ENCODE data around the gene SLC37A1. TPM values are rescaled to one million over a fixed set of nuclear protein-coding genes. Genes with fewer than 3 reads are reported as not detected.
"Not testable (repeated sequence)": the region's sequence is repeated elsewhere in the genome, so short reads cannot be mapped to it uniquely, and the experiment has no call there.

SLC37A1 gene
- total and polyA plus RNA-seq, 5 donors from 2014 or later = 2.8 to 18.8 (median 3.6) TPM

DNA sequence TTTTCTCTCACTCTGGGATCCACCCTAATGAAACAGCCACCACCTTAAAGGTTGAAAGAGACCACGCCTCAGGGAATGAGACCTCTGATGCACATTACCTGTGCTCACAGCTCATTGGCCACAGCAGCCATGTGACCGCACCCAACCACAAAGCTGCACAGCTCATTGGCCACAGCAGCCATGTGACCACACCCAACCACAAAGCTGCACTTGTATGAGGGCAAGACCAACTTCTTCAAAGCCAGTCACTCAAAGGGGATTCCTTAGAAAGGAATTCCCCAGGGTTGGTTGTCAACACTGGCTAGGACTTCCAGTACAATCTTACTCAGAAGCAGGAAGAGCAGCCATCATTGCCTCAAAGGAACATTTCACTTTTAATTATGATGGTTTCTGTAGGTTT lies 96.2 kb downstream of the SLC37A1 start:
- Histone ChIP-seq H3K27ac (ENCODE audit: insufficient read depth, low read length, poor library complexity, severe bottlenecking) (no peak overlapping the region), H3K27me3 (ENCODE audit: control insufficient read depth, insufficient read depth, low read length) (no peaks in the 10 kb centered on the region), H3K36me3 (ENCODE audit: control insufficient read depth, insufficient read depth, low read length) (no peaks in the 10 kb centered on the region), H3K9me3 (ENCODE audit: control insufficient read depth in 2 of 2, low read length in 2 of 2) (peaks cover 9% of the 10 kb centered on the region in 2 experiments), H3K4me3 (ENCODE audit: low read depth, low read length) (no peak overlapping the region), H3K4me1 (ENCODE audit: control insufficient read depth, insufficient read depth, low read length, poor library complexity, severe bottlenecking) (peaks cover 6% of the 10 kb centered on the region)
- no peaks in the 10 kb centered on the region for H3K36me3 Mint-ChIP-seq
- H3K9me3 Mint-ChIP-seq = peaks cover 0 to 18% (median 4%) of the 10 kb centered on the region in 7 donors
- no peak overlapping the region for H3K27ac Mint-ChIP-seq
- no peak overlapping the region for H3K4me3 Mint-ChIP-seq
- peak in 2 of 3 donors; percentile 23 to 26 for DNase-seq
- ATAC-seq (ENCODE audit: low read depth in 2 of 2) = peak; percentile 28 to 65
- peaks cover 0 to 3% (median under 1%) of the 10 kb centered on the region in 4 donors for H3K4me1 Mint-ChIP-seq
- H3K27me3 Mint-ChIP-seq = peaks cover 13% of the 10 kb centered on the region

DNA sequence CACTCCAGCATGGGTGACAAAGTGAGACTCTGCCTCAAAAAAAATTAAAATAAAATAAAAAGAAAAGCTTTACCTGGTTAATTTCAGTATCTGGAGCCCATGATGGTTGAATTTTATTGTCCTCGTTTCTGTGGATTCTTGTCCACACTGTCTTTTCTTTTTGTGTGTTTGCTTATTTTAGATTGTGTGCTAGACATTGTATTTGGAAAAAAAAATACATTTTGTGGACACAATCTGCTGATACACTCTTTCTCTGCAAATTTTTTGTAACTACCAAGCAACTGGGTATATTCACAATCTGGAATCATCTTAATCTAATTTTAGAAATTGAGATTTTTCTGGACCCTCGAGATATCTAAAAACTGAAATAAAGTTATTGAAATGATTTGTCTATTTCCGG lies 98.2 kb downstream of the SLC37A1 start:
- H3K4me3 ChIP-seq (ENCODE audit: low read depth, low read length) = no peak overlapping the region
- peaks cover 0 to 2% of the 10 kb centered on the region in 2 experiments for H3K9me3 ChIP-seq (ENCODE audit: control insufficient read depth in 2 of 2, low read length in 2 of 2)
- ATAC-seq (ENCODE audit: low read depth in 2 of 2) (no peak), DNase-seq (no peak)
- no peaks in the 10 kb centered on the region for H3K36me3 ChIP-seq (ENCODE audit: control insufficient read depth, insufficient read depth, low read length)
- Mint-ChIP-seq H3K36me3 (no peaks in the 10 kb centered on the region), H3K4me1 (peaks cover 0 to 3% (median 2%) of the 10 kb centered on the region in 4 donors), H3K27me3 (peaks cover 13% of the 10 kb centered on the region), H3K27ac (no peak overlapping the region), H3K9me3 (peaks cover 0 to 13% (median 2%) of the 10 kb centered on the region in 7 donors), H3K4me3 (no peak overlapping the region)
- H3K4me1 ChIP-seq (ENCODE audit: control insufficient read depth, insufficient read depth, low read length, poor library complexity, severe bottlenecking) = peaks cover 15% of the 10 kb centered on the region
- H3K27ac ChIP-seq (ENCODE audit: insufficient read depth, low read length, poor library complexity, severe bottlenecking) = no peak overlapping the region
- H3K27me3 ChIP-seq (ENCODE audit: control insufficient read depth, insufficient read depth, low read length) = no peaks in the 10 kb centered on the region

DNA sequence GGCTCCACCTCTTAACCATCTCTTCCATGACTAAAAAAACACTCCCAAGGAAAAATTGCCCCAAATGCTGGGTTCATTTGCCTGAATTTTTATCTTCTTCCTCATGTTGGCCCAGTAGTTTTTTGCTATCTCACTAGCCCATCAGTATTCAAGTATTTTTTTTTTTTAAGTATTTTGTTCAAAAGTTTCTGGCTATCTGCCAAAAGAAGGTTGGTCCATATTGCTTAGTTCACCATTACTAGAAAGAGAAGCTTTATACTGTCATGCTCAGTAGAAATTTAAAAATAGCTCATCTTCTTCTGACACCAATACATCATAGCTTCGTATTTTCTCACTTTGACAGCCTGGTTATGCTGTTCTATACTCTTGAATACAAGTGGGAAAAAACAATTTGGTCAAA lies 98.7 kb downstream of the SLC37A1 start:
- no peak for ATAC-seq (ENCODE audit: low read depth in 2 of 2)
- H3K27ac Mint-ChIP-seq = peak overlapping the region in 1 of 3 donors; percentile 20
- H3K4me1 Mint-ChIP-seq = peaks cover 0 to 4% (median 2%) of the 10 kb centered on the region in 4 donors
- Histone ChIP-seq H3K4me3 (ENCODE audit: low read depth, low read length) (no peak overlapping the region), H3K27ac (ENCODE audit: insufficient read depth, low read length, poor library complexity, severe bottlenecking) (no peak overlapping the region), H3K9me3 (ENCODE audit: control insufficient read depth in 2 of 2, low read length in 2 of 2) (peaks cover 0 to 2% of the 10 kb centered on the region in 2 experiments), H3K27me3 (ENCODE audit: control insufficient read depth, insufficient read depth, low read length) (no peaks in the 10 kb centered on the region), H3K36me3 (ENCODE audit: control insufficient read depth, insufficient read depth, low read length) (no peaks in the 10 kb centered on the region), H3K4me1 (ENCODE audit: control insufficient read depth, insufficient read depth, low read length, poor library complexity, severe bottlenecking) (peaks cover 20% of the 10 kb centered on the region)
- H3K36me3 Mint-ChIP-seq = no peaks in the 10 kb centered on the region
- peaks cover 0 to 13% (median 2%) of the 10 kb centered on the region in 7 donors for H3K9me3 Mint-ChIP-seq
- H3K4me3 Mint-ChIP-seq = no peak overlapping the region
- no peak for DNase-seq
- H3K27me3 Mint-ChIP-seq = peaks cover 10% of the 10 kb centered on the region

DNA sequence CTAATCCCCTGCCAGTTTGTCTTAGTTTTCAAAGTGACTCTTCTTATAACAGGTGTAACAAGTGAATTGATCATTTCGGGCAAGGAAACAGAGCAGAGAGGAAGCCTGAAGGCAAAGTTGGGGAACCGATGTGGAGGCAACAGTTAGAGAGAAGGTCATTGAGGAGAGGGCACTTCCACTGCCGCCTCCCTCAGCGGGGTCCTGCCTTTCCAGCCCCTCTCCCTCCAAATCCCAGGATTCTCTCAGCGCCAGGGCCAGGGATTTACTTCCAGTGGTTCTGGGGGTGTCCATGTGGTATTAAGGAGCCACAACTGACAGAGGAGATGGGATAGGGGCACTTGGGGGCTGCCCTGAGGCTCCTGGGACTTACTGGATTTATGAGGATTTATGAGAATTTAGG lies 100.1 kb downstream of the SLC37A1 start:
- Mint-ChIP-seq H3K27ac (no peak overlapping the region), H3K36me3 (no peaks in the 10 kb centered on the region), H3K4me3 (peak overlapping the region in 2 of 4 donors; percentile 1 to 4)

DNA sequence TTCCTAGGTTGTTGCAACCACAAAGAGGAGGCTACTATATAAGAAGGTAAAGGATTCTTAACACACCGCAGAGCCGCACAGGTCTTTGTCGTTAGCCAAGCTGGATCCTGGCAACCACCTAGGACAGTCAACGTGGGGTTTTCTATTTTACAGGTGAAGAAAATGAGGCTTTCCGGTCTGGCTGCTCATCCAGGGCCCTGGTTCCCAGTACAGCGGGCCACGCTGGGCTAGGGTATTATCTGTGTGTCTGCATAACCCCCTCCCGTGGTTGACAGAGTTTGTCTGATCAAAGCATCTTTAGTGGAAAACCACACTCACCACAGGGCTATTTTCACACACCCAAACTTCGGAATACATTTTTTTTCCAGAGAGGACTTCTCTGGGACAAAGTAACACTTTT lies 100.7 kb downstream of the SLC37A1 start:
- Histone ChIP-seq H3K4me1 (ENCODE audit: control insufficient read depth, insufficient read depth, low read length, poor library complexity, severe bottlenecking) (peaks cover 20% of the 10 kb centered on the region), H3K9me3 (ENCODE audit: control insufficient read depth in 2 of 2, low read length in 2 of 2) (peaks cover 0 to 2% of the 10 kb centered on the region in 2 experiments), H3K36me3 (ENCODE audit: control insufficient read depth, insufficient read depth, low read length) (no peaks in the 10 kb centered on the region), H3K27me3 (ENCODE audit: control insufficient read depth, insufficient read depth, low read length) (peaks cover 2% of the 10 kb centered on the region), H3K4me3 (ENCODE audit: low read depth, low read length) (peak overlapping the region; percentile 12), H3K27ac (ENCODE audit: insufficient read depth, low read length, poor library complexity, severe bottlenecking) (no peak overlapping the region)
- Mint-ChIP-seq H3K9me3 (peaks cover 0 to 13% (median 1%) of the 10 kb centered on the region in 7 donors), H3K27me3 (peaks cover 4% of the 10 kb centered on the region), H3K27ac (peak overlapping the region in 2 of 3 donors; percentile 63 to 81), H3K4me3 (no peak overlapping the region), H3K4me1 (peaks cover 0 to 4% (median 2%) of the 10 kb centered on the region in 4 donors), H3K36me3 (no peaks in the 10 kb centered on the region)
- ATAC-seq (ENCODE audit: low read depth in 2 of 2) = no peak
- DNase-seq = peak in 2 of 3 donors; percentile 21 to 26

More for the DNA sequence above, 100.1 kb downstream of the SLC37A1 start:
- Histone ChIP-seq H3K4me1 (ENCODE audit: control insufficient read depth, insufficient read depth, low read length, poor library complexity, severe bottlenecking) (peaks cover 20% of the 10 kb centered on the region), H3K27ac (ENCODE audit: insufficient read depth, low read length, poor library complexity, severe bottlenecking) (no peak overlapping the region), H3K36me3 (ENCODE audit: control insufficient read depth, insufficient read depth, low read length) (no peaks in the 10 kb centered on the region), H3K4me3 (ENCODE audit: low read depth, low read length) (no peak overlapping the region), H3K9me3 (ENCODE audit: control insufficient read depth in 2 of 2, low read length in 2 of 2) (peaks cover 0 to 2% of the 10 kb centered on the region in 2 experiments), H3K27me3 (ENCODE audit: control insufficient read depth, insufficient read depth, low read length) (peaks cover 2% of the 10 kb centered on the region)
- DNase-seq = no peak
- Mint-ChIP-seq H3K27me3 (peaks cover 4% of the 10 kb centered on the region), H3K9me3 (peaks cover 0 to 13% (median 1%) of the 10 kb centered on the region in 7 donors), H3K4me1 (peaks cover 0 to 4% (median 2%) of the 10 kb centered on the region in 4 donors)
- no peak for ATAC-seq (ENCODE audit: low read depth in 2 of 2)

DNA sequence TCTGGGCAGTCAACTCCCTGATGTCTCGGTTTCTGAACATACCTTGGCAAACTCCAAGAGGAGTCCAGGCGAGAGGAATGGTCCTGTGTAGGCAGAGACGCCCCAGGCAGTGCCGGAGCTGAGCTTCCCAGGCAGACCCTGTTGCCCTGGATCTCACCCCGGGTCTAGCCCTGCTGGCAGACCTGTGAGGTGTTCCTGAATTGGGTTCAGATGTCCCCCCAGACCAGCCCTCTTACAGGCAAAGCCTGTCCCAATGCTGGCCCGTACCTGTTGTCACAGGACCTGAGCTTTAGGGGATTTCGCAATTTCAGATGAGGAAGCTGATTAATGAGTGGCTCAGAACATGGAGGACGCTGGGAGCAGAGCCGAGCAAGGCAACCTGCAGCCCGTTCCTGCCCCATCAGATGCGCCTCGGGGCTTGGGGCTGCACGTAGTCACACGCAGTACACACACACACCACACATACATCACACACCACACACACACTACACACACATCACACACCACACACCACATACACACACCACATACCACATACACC lies 101.2 kb downstream of the SLC37A1 start:
- peaks cover 0 to 2% of the 10 kb centered on the region in 2 experiments for H3K9me3 ChIP-seq (ENCODE audit: control insufficient read depth in 2 of 2, low read length in 2 of 2)
- H3K27ac Mint-ChIP-seq = peak overlapping the region in 2 of 3 donors; percentile 63 to 81
- ATAC-seq (ENCODE audit: low read depth in 2 of 2) = peak; percentile 39 to 52
- peak overlapping the region; percentile 12 for H3K4me3 ChIP-seq (ENCODE audit: low read depth, low read length)
- H3K4me1 Mint-ChIP-seq = peaks cover 0 to 4% (median 2%) of the 10 kb centered on the region in 4 donors
- H3K27me3 ChIP-seq (ENCODE audit: control insufficient read depth, insufficient read depth, low read length) = peaks cover 2% of the 10 kb centered on the region
- H3K4me3 Mint-ChIP-seq = no peak overlapping the region
- H3K4me1 ChIP-seq (ENCODE audit: control insufficient read depth, insufficient read depth, low read length, poor library complexity, severe bottlenecking) = peaks cover 20% of the 10 kb centered on the region
- H3K36me3 ChIP-seq (ENCODE audit: control insufficient read depth, insufficient read depth, low read length) = no peaks in the 10 kb centered on the region
- no peak overlapping the region for H3K27ac ChIP-seq (ENCODE audit: insufficient read depth, low read length, poor library complexity, severe bottlenecking)
- peaks cover 4% of the 10 kb centered on the region for H3K27me3 Mint-ChIP-seq
- no peaks in the 10 kb centered on the region for H3K36me3 Mint-ChIP-seq
- peaks cover 0 to 13% (median 1%) of the 10 kb centered on the region in 7 donors for H3K9me3 Mint-ChIP-seq
- peak in 2 of 3 donors; percentile 40 to 67 for DNase-seq

DNA sequence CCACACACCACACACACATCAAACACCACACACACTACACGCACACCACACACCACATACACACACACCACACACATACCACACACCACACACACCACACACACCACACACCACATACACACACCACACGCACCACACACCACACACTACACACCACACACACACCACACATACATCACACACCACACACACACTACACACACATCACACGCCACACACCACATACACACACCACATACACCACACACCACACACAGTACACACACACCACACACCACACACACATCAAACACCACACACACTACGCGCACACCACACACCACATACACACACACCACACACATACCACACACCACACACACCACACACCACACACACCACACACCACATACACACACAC lies 101.7 kb downstream of the SLC37A1 start:
- not testable (repeated sequence) for H3K27ac ChIP-seq (ENCODE audit: insufficient read depth, low read length, poor library complexity, severe bottlenecking); H3K9me3 ChIP-seq (ENCODE audit: control insufficient read depth in 2 of 2, low read length in 2 of 2); H3K4me3 ChIP-seq (ENCODE audit: low read depth, low read length); H3K27ac Mint-ChIP-seq; H3K4me3 Mint-ChIP-seq; H3K36me3 ChIP-seq (ENCODE audit: control insufficient read depth, insufficient read depth, low read length); H3K27me3 Mint-ChIP-seq; H3K27me3 ChIP-seq (ENCODE audit: control insufficient read depth, insufficient read depth, low read length); DNase-seq; H3K4me1 Mint-ChIP-seq; H3K36me3 Mint-ChIP-seq; ATAC-seq (ENCODE audit: low read depth in 2 of 2)
- H3K9me3 Mint-ChIP-seq = peaks cover 0 to 13% (median under 1%) of the 10 kb centered on the region in 7 donors
- H3K4me1 ChIP-seq (ENCODE audit: control insufficient read depth, insufficient read depth, low read length, poor library complexity, severe bottlenecking) = peaks cover 20% of the 10 kb centered on the region

DNA sequence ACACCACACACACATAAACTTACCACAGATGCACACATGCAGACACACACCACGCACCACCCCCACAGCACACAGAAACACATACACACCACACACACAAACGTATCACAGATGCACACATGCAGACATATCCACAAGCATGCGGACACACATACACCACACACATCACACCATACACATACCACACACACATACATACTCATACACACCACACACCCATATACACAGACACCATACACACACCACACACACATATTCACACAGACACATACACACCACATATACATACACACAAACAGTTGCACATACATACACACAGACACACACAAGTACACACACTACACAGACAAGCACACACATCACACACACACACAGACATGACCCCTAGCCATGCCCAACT lies 102.3 kb downstream of the SLC37A1 start:
- no peak overlapping the region for H3K27ac Mint-ChIP-seq
- H3K4me1 Mint-ChIP-seq = peaks cover 0 to 3% (median 0%) of the 10 kb centered on the region in 4 donors
- H3K36me3 Mint-ChIP-seq = no peaks in the 10 kb centered on the region

More for the DNA sequence above, 102.3 kb downstream of the SLC37A1 start:
- Histone ChIP-seq H3K9me3 (ENCODE audit: control insufficient read depth in 2 of 2, low read length in 2 of 2) (peaks cover 0 to 2% of the 10 kb centered on the region in 2 experiments), H3K4me1 (ENCODE audit: control insufficient read depth, insufficient read depth, low read length, poor library complexity, severe bottlenecking) (peaks cover 20% of the 10 kb centered on the region), H3K36me3 (ENCODE audit: control insufficient read depth, insufficient read depth, low read length) (no peaks in the 10 kb centered on the region), H3K27ac (ENCODE audit: insufficient read depth, low read length, poor library complexity, severe bottlenecking) (no peak overlapping the region), H3K27me3 (ENCODE audit: control insufficient read depth, insufficient read depth, low read length) (peaks cover 2% of the 10 kb centered on the region), H3K4me3 (ENCODE audit: low read depth, low read length) (peak overlapping the region; percentile 72)
- Mint-ChIP-seq H3K9me3 (peaks cover 0 to 13% (median 0%) of the 10 kb centered on the region in 7 donors), H3K27me3 (peaks cover 10% of the 10 kb centered on the region), H3K4me3 (no peak overlapping the region)
- ATAC-seq (ENCODE audit: low read depth in 2 of 2) = no peak
- DNase-seq = no peak
